HG02840 (cell line): ENCODE measurements around the gene MLIP.
"Not testable (repeated sequence)": the region's sequence is repeated elsewhere in the genome, so short reads cannot be mapped to it uniquely, and the experiment has no call there.

Experiments
- ATAC-seq: cut with Tn5 transposase; IDR thresholded peaks from one replicate; pipeline ENCODE4 v1.9.1; 2021; ENCODE audit warnings: mild to moderate bottlenecking, moderate library complexity, moderate number of reproducible peaks; ENCODE audit not compliant: unreplicated experiment, low FRiP score

The MLIP gene

DNA sequence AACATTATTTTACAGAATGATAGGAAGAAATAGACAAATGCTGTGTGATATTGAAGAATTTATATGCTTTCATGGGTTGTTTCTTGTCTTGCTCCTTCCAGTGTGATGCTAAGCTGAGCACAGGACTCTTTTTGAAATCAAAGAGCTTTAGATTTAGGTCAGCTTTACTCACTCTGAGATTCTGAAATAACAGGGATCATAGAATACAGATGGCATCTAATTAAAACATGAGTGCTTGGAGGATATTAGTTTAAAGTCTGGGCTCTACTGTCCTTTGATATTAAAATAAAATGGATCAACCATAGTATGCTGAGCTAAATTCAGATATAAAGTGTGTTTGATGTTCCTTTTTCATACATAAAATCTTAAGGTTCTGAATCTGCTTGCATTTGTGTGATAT is 29.6 kb downstream of the MLIP start:
- no peak for ATAC-seq

DNA sequence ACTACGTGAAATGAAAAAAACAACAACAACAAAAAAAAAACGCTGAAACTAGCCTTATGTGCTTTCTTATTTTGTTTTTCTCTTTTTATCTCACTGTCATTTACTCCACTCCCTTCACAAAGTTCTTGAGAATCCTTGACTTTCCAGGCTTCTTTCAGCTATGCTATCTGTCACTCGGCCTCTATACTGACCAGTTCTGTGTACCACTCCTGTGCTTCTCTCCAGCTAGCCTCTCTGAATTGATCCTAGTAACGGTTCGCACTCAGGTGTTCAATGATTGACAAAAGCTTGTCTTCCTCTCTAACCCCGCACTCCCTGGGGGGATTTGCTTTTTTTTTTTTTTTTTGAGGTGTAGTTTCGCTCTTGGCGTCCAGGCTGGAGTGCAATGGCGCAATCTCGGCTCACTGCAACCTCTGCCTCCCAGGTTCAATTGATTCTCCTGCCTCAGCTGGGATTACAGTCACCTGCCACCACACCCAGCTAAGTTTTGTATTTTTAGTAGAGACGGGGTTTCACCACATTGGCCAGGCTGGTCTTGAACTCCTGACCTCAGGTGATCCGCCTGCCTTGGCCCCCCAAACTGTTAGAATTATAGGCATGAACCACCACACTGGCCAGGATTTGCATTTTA is 31.8 kb downstream of the MLIP start:
- no peak for ATAC-seq

DNA sequence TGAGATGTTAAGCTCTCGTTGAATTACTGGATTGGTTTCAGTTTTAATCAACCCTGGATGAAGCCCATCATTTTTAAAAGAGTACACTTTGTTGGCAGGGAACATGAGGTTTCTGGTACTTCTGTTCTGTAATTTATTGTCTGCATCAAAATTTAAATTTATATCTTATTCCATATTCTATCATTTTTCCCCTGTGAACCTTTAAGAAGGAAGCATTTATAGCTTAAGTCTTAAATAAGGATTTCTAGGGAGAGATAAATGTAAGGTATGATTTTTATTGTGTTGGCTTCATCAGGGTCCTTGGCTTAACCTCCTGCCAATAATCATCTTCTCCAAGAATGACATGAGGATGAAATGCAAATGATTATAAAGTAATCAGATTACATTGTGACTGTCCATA is 40.6 kb downstream of the MLIP start:
- no peak for ATAC-seq

DNA sequence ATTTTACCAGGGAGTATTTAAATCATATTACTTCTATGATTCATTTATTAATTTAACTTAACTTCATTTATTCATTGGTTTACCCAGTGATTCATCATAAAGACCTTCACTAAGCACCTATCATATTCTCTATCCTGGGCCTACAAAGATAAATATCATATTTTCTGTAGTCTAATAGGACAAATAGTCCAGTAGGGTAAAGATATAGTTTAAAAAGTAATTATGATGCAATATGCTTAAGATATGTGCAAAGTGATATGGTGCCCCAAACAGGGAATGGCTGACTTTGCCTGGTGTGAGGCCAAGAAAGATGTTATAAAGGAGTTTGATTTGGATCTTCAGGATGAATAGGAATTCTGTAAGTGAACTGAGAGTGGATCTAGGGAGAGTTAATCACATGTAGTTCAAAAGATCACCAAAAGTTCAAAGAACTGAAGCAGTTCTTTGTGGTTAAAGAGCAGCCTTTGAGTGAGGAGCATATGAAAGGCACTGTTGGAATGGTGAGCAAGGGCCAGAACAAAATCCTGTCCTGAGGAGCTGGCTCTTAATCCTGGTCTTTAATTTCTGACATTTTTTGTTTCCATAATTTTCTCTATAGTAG is 45.5 kb downstream of the MLIP start:
- no peak for ATAC-seq

DNA sequence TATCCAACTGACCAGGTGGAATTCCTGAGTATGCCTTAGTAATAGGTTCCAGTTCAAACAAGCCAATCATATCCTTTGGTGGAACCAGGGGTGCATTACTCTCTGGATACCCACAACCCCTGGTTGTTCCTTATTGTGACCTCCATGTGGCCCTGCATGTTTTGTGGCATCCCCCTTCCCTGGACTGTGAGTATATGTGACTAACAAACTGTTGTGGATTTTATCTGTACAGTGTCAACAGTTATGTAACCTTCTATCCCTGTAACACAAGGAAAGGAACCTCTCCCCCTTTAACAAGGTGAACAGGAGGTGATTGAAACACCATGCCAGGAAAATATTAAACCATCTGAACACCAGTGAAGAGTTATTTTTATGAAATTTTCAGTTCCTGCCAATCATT is 46.2 kb downstream of the MLIP start:
- ATAC-seq = no peak

DNA sequence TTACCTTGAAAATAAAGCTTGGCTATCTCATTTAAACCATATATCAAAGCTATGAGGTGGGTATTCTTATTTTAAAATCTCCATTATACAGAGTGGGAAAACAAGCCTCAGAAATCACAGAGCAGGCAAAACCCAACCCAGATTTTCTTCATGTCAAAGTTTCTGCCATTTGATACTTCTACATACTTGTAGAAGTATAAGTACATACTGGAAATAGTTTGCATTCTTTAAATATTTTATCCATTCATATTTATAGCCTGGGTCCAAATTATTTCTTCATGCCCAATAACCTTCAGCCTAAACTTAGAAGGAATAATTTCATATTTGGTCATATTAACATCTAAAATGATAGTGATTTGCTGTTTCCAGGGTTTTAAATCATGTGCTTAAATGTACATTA is 61.8 kb downstream of the MLIP start:
- no peak for ATAC-seq

DNA sequence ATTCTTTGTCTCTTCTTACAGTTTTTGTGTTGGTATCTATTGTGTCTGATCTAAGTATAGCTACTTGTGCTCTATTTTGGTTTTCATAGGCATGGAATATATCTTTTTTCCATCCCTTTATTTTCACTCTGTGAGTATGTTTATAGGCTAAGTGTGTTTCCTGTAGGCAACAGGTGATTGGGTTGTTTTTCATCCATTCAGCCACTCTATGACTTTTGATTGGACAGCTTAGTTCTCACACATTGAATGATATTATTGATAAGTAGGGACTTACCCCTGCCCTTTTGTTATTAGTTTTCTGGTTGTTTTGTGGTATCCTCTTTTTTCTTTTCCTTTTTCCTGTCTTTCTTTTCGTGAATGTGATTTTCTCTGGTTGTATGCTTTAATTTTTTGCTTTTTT is 67.9 kb downstream of the MLIP start:
- ATAC-seq = no peak

DNA sequence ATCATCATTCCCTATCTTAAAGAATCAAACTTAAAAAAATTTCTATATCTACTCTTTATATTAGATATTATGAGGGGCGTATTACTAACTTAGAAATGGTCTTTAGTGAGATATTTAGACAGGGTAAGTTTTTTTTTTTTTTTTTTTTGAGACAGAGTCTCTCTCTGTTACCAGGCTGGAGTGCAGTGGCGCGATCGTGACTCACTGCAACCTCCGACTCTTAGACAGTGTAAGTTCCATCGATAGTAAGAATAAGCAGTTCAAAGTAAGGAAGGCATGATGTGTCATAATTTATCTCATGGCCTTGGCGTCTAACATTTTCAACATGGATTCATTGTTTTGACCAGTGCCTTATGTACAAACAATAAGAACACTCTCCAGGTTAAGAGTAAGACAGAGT is 72.4 kb downstream of the MLIP start:
- ATAC-seq = no peak

DNA sequence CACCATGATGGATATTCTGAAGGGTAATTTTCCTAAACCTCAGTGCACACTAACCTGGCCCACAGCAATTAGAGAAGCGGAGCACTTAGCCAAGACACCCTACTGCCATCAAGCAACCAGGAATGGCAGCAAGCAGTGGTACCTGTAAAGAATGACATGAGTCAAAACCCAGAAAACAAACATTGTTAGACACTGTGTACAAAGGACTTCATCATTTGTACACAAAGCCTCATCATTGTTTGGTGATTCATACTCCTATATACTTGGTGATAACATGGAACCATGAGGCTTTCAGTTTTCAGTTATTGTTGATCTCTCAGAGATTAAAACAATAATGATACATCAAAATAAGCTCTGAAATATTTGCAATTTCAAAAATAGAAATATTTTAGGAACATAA is 74.6 kb downstream of the MLIP start:
- no peak for ATAC-seq

DNA sequence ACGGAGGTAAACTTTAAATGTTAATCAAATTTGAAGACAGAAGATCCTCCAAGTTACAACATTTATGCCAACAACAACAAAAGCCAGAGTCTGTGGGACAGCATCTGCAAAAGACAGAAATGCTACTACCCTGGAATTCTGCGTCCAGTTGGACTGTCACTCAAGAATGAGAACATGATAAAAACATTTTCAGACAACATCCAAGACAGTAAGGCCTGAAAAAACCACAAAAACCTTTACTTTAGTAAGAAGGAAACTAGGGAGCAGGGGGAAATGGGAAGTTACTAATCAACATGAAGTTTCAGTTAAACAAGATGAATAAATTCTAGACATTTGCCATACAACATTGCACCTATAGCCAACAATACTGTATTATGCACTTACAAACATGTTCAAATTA is 77.6 kb downstream of the MLIP start:
- no peak for ATAC-seq

DNA sequence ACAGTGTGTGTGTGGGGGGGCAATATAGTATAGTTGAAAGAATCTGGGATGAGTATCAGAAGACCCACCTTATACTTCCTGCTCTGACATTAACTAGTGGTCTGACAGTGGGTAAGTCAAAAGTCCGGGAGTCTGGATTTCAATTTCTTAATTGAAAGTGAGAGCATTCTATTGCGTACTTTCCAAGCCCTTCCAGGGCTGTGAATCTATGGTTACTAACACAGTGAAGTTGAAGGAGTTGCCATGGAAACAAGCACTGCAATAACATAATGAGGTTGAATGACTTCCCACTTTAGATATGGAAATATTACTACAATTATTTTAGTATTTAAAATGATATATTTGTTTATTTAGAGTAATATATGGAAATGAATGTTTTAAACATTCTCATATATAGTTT is 80.2 kb downstream of the MLIP start:
- no peak for ATAC-seq

DNA sequence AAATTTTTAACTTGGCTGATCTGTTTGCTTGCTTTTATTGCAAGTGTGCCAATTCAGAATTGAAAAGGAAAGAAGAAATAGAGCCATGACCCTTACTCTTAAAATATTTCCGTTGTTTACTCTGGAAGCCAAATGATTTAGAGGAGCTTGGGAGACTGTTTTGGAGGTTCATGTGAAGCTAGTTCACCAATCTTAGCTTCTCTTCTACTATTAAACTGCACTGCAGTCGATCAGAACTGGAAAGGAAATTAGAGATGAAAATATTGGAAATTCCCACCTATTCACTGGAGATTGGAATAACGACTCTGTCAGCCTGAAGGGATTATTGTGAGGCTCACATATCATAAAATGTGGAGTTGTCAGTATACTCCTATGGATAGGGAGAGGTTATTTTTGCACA is 81.8 kb downstream of the MLIP start:
- ATAC-seq = no peak

DNA sequence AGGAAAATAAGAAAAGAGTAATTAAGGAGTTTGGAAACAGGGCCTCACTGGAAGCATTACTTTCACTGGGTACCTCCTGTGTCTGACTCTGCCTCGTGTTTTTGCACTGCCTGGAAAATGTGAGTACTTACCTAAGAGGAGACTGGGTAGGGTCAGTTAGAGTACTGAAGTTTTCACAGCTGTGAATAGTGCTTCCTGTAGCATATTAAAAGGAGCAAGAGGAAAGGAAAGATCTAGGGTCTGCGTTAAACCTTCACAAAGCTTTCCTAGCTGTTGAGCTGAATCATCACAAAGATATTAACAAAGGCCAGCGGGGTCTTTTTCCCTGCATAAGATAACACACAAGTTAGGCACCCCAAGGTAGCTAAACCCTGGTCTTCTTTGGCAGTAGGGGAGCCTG is 82.3 kb downstream of the MLIP start:
- ATAC-seq = no peak

DNA sequence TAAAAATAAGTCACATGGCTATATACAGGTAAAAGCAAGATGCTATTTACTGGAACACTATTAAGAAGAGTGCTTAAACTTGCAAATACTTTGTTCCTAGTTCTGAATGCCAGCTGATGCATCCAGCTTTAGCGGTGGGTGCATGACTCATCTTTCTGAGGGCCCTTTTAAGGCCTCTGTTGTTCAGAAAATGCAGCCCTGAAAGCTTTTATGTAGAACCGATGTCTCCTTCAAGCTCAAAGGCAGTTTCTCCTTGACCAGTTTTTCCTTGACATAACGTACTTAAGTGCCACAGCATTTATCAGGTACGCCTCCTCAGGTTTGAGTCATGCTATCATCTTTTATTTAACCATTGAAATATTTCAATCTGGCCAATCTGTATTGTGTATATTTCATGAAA is 82.8 kb downstream of the MLIP start:
- ATAC-seq = no peak

DNA sequence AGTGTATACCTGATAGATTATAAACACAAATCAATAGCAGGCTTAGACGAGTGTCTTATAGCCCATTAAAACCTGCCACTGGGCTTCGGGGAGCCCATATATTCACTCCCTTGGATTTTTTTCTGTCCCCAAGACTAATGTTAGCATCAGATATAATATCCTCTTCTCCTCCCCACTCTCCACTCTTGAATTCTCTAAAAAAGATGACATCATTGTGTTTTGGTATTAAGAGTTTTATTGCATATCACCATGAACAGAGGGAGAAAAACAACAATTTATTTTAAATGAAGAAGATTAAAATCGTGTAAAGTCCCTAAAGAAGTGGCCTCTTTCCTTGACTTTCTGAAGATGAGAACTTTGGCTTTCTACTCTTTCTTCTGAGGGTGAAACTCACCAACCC is 84.4 kb downstream of the MLIP start:
- ATAC-seq = no peak

DNA sequence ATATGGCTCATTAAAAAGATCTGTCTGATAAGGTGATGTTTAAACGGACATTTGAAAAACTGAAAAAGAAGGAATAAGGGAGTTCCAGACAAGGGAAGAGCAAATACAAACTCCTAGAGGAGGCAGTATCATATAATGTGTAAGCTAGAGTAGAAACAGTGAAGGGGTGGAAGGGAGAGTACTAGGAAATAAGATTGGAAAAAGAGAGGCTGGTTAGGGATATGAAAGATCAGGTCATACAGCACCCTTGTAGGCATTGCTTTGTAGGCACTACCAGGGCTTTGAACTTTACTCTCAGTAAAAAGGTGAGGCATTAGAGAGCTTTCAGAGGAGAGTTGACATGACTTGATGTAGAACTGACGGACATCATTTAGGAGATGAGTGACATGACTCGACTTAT is 85.7 kb downstream of the MLIP start:
- ATAC-seq = no peak

DNA sequence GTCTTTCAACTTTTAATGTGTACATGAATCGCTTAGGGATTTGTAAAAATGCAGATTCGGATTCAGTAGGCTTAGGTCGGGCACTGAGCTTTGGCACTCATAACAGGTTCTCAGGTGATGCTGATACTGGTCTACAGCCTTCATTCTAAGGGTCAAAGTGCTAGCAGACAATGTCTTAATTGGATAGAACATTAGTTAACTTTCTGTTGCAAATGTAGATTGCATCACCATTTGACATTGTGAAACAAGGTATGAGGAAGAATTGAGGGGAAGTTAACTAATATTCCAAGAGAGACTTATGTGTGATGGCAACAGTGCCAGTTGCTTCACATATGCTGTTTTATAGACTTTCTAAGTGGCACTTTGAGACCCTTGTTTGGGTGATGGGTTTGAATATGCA is 86.9 kb downstream of the MLIP start:
- no peak for ATAC-seq

DNA sequence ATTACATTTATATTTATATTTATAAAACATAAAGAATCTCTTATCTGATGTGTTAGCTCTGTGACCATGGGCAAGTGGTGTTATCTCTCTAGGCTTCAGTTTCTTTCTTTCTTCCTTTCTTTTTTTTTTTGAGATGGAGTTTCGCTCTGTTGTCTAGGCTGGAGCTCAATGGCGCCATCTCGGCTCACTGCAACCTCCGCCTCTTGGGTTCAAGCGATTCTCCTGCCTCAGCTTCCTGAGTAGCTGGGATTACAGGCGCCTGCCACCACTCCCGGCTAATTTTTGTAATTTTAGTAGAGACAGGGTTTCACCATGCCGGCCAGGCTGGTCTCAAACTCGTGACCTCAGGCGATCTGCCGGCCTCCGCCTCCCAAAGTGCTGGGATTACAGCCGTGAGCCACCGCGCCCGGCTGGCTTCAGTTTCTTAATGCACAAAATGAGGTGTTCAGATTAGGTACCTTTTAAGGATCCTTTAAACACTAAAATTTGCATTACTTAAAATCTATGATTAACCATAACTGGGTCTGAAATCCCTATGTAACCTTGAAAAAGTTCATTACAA is 92.3 kb downstream of the MLIP start:
- ATAC-seq = not testable (repeated sequence)

DNA sequence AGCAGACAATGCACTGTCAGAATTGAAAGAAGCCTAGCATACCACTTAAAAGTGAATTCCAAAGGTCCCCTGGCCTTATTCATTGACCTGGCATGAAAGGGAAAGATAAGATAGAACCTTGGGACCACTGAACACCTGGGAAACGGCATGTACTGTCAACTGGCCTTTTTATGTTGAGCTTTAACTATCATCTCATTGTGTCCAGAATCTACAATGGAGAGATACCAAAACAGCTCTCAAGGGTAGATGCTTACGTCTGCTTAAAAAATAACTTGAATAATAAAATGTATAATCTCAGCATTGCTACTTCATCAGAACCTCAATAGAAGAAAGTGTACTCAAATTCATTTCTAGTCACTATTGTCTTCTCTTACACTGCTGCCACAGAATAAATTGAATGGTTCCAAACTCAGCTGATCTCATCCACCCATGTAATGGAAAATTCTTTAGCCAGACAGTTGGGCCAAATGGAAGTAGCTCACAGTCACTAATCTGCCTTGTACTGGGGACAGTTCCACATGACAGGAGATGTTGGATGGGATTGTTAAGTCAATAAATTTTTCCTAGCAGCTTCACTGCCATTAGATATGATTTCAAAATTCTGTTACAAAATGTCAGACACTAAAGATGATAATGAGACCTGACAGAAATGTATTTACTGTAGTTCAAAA is 93.8 kb downstream of the MLIP start:
- ATAC-seq = no peak

DNA sequence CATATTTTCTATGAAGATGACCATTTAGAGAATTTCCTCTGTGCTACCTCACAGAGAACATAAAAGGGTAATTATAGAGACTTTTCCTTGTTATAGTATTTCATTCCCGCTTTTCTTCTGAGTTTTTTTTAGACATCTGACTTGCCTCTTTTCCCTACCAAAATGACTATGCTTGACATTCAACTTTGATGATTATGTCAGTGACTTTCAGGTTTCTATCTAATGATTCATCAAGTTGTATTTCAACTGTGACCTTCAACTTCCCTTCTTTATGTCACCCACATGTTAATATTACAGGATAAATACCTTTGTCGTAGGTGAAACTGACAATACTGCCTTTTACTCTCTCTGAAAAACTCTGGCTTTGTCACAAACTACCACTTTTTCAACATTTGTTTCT is 95.3 kb downstream of the MLIP start:
- no peak for ATAC-seq

DNA sequence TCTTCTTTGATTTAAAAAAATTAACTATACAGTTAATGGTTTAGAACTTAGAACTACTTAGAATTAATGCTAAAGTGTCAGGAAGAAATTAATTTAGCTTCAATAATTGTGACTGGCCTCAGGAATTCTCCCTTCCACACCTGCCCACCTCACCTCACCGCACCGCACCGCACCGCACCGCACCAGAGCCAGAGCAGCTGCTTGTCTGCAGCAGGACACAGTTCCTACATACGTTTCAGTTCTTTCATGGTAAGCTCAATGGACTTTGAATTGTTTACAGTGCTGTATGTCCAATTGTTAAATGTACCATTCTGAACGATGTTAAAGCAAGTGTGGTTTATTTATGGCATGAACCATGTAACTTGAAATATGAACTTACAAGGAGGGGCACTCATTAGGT is 98.7 kb downstream of the MLIP start:
- not testable (repeated sequence) for ATAC-seq

DNA sequence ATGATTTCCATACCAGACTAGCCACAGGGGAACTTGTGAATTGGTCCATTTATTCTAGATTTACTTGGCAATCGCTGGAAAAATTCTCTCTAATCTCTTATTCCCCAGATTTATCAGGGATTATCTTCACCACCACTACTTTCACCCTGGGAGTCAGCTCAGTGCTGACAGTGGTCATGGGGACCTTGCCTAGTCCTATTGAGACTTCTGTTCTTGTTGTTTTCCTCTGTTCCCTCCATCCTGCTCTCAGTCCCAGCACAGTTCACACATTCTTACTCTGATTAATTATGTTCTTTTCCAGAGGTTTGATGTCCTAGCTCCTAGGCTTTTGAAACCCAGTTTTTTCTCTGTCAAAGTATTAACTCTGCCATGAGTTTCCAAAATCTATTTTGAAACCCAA is 103.0 kb downstream of the MLIP start:
- ATAC-seq = no peak
